Right kidney (tissue), 1 donor: ENCODE measurements around the gene MUC2.

ENCODE experiments used
- DNase-seq: peaks from one replicate; pipeline ENCODE4 v3.0.0-alpha.2; 2016

MUC2 gene

DNA sequence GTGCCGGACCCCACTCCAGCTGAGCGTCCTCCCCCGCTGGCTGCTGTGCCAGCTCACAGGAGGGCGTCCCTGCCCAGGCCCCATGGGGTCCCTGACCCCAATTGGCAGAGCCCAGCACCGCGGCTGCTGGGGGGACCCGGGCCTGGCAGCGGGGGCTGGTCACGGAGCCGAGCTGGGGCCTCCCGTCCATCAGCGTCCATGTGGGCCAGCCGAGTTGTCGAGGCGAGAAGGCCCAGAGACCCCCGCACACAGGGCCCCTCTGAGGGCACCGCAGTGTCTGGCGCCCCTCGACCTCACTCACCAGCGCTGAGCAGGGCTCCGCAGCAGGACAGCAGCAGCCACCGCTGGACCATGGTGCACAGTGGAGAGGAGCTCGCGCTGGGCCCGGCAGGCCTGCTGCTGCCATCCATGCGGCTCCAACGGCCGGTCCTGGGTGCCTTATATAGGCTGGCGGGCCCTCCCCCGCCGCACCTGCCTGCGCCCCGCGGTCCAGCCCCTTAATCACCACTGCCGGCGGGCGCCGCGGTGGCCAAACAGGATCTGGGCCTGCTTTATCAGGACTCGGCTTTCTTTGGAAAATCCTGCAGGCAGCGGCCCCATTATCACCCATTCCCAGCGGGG is 38.3 kb upstream of the MUC2 start, which contains the start of gene MUC6:
TSS of gene MUC6 (minus strand) at position 416 of the 621 bp plus-strand sequence. CDS start at position 353, 63 bp downstream.
- no peak for DNase-seq

DNA sequence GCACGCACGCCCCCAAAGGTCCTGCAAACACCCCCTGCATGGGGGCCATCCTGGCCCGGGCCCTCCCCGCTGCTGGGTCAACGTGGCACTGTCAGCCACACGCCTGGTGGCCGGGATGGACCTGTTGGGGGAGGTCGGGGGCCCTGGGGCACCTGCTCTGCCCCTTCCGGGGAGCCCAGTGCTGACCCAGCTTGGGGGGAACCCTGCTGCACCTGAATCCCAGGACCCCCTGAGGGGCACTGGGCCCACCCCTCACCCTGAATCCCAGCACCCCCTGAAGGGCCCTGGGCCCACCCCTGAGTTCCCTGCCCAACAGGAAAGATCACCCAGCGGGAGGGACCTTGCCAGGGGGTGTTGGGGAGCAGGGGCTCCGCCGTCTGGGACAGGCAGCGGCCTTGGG is 37.7 kb upstream of the MUC2 start:
- no peak for DNase-seq

- no peak for DNase-seq
Measured at GRCh38 chr11:1037506-1038055, 37.1 kb upstream of the MUC2 start.

DNA sequence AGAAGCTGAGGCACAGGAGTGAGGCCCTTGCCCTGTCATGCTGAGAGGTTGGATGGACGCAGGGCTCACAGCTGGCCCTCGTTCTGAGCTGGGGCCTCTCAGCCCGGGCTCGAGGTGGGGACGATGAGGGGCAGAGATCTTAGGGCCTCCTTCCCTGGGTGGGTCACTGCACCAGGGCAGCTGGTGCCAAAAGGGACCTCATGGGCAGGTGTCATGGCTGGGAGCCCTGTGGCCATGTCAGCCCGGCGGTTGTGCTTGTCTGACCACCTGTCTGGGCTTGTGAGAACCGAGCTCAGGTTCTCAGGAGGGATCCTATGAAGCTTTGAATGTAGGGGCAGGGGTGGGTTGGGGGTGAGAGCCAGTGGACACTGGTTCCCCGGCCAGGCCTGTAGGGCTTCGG is 36.3 kb upstream of the MUC2 start:
- DNase-seq = no peak

DNA sequence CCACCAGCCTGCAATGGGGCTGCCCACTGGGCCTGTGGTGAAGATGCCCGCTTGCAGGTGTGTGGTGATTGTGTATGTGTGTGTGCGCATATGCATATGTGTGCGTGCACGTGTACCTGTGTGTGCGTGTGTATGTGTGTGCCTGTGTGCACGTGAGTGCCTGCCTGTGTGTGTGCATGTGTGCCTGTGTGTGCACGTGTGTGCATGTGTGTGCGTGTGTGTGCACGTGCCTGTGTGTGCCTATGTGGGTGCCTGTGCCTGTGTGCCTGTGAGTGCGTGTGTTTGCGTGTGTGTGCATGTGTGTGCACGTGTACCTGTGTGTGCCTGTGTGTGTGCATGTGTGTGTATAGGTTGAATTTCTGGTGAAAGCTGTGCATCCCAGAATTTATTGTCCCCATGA is 35.8 kb upstream of the MUC2 start:
- no peak for DNase-seq

DNA sequence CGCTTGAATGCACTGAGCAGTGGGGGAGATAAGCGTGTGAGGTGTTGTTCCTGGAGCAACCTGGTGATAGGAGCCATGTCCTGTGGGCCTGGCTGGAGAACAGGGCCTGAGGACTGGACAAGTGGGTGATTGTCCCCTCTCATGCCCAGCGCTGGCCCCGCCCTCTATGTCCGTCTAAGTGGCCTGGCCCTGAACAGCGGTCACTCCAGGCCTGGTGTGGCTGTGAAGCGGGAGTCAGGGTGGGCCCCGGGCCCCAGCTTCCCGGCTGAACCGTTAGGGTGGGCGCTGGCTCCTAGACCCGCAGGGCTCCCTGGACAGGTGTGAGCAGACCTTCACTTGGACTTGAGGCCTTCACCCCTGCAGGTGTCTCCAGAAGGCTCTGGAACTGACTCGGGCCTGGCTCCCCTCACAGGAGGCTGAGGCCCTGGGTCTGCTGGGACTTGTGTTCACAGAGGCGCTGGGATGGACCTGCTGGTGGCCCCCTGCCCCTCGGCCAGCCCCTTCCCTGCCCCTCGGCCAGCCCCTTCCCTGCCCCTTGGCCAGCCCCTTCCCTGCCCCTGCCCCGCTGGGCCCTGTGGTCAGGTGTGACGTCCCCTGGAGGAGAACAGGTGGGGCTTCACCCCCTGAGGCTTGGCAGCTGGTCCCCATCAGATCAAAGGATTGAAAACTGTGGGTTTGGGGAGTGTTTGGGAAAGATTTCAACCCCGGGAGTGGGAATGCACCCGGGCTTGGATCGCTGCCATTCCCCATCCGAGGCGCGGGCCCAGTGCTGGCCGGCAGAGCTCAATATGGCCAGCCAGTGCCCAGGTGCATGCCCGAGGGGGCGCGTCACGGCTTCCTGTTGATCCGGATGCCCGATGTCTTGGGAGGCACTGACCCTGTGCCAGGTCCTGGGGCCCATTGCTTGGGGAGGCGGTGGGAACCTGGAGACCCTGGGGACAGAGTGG is 34.9 kb upstream of the MUC2 start:
- DNase-seq = no peak

GRCh38 chr11:1040428-1041148 is 34.1 kb upstream of the MUC2 start:
- DNase-seq = no peak

DNA sequence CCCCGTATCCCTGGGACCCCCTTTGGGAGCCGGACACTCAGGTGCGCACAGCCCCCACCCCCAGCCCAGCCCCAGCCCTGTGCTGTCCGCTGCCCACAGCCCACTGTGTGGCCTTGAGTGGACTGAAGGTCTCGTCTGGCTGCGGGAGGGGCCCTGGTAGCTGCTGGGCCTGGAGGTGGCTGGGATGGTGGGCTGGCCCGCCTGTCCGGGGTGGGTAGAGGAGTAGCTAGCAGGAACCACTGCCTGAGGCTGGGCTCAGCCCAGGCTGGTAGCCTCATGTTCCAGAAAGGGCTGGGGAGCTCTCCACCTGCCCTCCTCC is 33.6 kb upstream of the MUC2 start:
- no peak for DNase-seq

- no peak for DNase-seq
Measured at GRCh38 chr11:1041471-1041870, 33.2 kb upstream of the MUC2 start.

GRCh38 chr11:1041936-1042608 is 32.6 kb upstream of the MUC2 start:
- DNase-seq = no peak

DNA sequence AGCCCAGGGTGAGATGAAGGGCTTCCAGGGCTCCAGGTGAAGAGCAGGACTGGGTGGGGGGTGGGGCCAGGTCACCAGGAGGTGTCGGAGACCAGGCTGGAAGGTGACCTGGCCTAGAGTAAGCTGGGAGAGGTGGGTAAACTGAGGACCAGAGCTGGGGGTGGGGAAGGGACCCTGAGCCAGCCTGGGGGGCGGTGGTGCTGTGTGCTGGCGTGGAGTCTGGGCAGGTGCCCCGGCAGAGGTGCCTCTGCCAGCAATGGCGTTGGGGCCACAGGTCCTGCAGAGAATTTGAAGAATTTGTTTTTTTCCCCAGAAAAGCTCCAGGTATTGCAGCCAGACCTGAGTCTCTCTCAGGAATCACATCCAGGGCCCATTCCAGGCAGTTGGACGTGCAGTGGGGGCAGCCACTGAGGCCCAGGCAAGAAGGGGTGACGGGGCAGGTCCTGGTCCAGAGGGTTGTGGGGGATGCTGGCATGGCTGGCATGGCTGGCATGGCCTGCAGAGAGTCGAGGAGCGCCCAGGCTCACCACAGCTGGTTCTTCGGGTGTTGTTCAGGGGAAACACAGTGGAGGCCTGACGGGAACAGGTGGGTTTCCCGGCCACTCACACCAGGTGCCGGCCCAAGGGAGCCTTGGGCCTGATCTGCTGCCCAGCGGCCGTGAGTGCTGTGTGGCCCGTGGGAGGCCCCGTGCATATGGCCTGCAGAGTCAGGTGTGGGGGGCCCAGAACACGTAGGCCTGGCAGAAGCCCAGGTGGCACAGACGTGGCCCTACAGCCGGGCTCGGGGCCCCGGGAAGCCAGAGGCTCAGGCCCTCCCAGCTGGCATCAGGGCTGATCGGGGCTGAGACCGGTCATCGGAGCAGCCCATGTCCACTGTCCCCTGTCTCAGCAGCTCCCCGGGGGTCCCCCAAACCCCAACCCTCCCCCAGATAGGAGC is 31.8 kb upstream of the MUC2 start:
- no peak for DNase-seq

DNA sequence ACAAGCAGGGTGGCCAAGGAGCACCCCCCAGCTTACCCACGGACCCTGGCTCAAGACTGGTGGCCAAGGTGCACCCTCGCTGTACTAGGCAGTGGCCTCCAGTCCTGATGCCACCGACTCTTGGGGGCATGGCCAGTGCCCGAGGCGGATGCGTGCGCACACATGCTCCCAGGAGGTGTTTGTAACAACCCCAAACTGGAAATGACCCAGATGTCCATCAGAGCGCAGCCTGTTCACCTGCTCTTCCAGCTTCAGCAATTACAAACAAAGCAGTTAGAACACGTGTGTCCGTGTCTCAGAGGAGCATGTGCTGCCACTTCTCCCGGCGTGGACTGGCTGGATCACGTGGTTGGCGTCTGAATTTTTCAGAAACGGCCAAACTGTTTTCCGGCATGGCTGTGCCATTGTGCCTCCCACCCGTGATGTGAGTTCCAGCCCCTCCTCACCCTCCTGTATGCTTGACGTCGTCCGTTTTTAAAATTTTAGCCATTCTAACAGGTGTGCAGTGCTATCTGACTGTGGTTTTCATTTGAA is 31.0 kb upstream of the MUC2 start:
- no peak for DNase-seq

GRCh38 chr11:1044160-1044559 is 30.5 kb upstream of the MUC2 start:
- no peak for DNase-seq

DNA sequence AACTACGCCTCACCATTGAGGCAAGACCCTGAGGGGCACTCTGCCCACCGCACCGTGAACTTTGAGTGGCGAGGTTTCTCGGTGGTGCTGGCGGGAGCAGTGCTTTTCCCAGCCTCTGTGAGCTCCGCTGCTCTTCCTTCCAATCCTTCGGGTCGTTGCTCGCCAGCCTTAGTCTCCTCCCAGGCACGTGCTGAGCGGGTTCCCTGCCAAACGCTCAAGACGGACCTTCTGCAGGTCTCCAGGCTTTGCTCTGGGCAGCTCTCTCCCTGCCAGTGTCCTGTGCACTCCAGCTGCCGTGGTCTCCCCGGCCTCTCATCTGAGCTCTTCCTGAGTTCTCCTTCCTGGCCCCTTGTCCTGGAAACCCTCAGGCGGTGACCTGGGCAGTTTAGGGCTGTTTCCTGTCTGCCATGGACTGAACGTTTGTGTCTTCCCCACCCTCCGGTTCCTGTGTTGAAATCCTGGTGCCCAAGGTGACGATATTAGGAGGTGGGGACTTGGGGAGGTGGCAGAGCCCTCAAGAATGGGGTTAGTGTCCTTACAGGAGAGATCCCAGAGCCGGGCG is 27.0 kb upstream of the MUC2 start:
- no peak for DNase-seq

GRCh38 chr11:1048375-1049070 is 26.2 kb upstream of the MUC2 start:
- no peak for DNase-seq

DNA sequence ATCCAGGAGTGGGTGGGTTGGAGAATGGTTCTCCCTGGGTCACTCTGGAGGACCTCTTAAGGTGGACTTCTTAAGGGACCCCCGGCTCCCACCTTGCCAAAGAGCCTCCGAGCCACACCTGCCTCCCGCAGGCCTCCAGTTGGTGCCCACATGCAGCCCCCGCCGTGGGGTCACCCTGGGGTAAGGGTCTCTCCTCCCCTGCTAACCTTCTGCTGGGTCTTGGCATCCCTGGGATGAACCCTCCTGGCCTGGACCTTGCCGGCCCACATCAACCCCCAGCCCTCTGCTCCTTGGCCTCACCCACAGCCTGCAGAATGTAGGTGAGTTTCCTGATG is 25.6 kb upstream of the MUC2 start:
- DNase-seq = no peak

DNA sequence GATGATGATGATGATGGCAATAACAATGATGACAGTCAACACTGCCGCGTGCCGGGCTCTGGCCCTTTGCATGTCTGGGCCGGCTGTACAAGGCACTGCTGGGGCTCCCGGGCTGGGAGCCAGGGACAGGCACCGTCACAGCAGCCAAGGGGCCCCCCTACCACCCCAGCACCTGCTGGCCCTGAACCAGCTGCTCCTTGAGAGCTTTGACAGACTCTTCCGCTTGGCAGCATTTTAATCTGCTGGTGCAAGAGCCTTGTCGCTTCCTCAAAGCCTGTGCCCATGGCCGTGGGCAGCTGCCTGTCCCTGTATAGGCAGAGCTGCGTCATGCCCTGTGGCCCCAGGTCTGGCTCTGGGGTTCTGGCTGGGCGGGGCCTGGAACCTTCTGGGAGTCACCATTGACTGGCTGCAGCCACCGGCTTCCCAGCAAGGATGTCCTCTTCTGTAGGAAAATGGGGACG is 25.2 kb upstream of the MUC2 start:
- peak; percentile 4 for DNase-seq

GRCh38 chr11:1049911-1050580 is 24.6 kb upstream of the MUC2 start:
- DNase-seq = peak; percentile 9
